H9 (cell line): Measurements from ENCODE around the gene TFAP2A. TPM values are rescaled to one million over a fixed set of nuclear protein-coding genes. Genes with fewer than 3 reads are reported as not detected.

ENCODE experiments used
- DNase-seq: peaks from one replicate; pipeline ENCODE4 v3.0.0-alpha.2; 2017
- H2AFZ ChIP-seq: one replicate; pipeline ENCODE4 v1.6.1; 2013; ENCODE audit warnings: mild to moderate bottlenecking, low read length, control low read depth, moderate library complexity
- H2AK5ac ChIP-seq: 2 replicates; pipeline ENCODE4 v1.6.1; 2013; ENCODE audit warnings: low read length, control low read depth, mixed read lengths; ENCODE audit not compliant: insufficient read length
- H2BK120ac ChIP-seq: one replicate; pipeline ENCODE4 v1.6.1; 2013; ENCODE audit warnings: low read depth, mild to moderate bottlenecking, low read length, control low read depth, inconsistent platforms; ENCODE audit not compliant: poor library complexity, severe bottlenecking
- H2BK12ac ChIP-seq: 2 replicates; pipeline ENCODE4 v1.6.1; 2013; ENCODE audit warnings: low read length, control low read depth, mixed read lengths, low read depth; ENCODE audit not compliant: insufficient read length
- H2BK15ac ChIP-seq: 2 replicates; pipeline ENCODE4 v1.6.1; 2013; ENCODE audit warnings: low read depth, low read length, control low read depth
- H2BK20ac ChIP-seq: one replicate; pipeline ENCODE4 v1.6.1; 2013; ENCODE audit warnings: low read depth, mild to moderate bottlenecking, low read length, control low read depth, inconsistent platforms; ENCODE audit not compliant: poor library complexity, severe bottlenecking
- H2BK5ac ChIP-seq: 2 replicates; pipeline ENCODE4 v1.6.1; 2013; ENCODE audit warnings: low read length, control low read depth, mixed read lengths; ENCODE audit not compliant: insufficient read length
- H3K14ac ChIP-seq: 2 replicates; pipeline ENCODE4 v1.6.1; 2013; ENCODE audit warnings: low read length, control low read depth; ENCODE audit not compliant: insufficient read depth
- H3K18ac ChIP-seq: 2 replicates; pipeline ENCODE4 v1.6.1; 2013; ENCODE audit warnings: low read depth, mild to moderate bottlenecking, mixed read lengths, low read length, control low read depth; ENCODE audit not compliant: insufficient read length
- H3K23ac ChIP-seq: 2 replicates; pipeline ENCODE4 v1.6.1; 2013; ENCODE audit warnings: low read length, control low read depth, mixed read lengths, low read depth; ENCODE audit not compliant: insufficient read length
- H3K23me2 ChIP-seq: 2 replicates; pipeline ENCODE4 v1.6.1; 2013; ENCODE audit warnings: low read depth, mild to moderate bottlenecking, mixed read lengths, low read length, control low read depth; ENCODE audit not compliant: insufficient read length, poor library complexity, severe bottlenecking
- H3K27ac ChIP-seq: 2 replicates; pipeline ENCODE4 v1.5.1; 2013; ENCODE audit warnings: low read length, control low read depth, mixed read lengths, low read depth; ENCODE audit not compliant: insufficient read length
- H3K27me3 ChIP-seq: 2 replicates; pipeline ENCODE4 v1.6.1; 2013; ENCODE audit warnings: low read length, control low read depth, inconsistent platforms; ENCODE audit not compliant: insufficient read depth
- H3K4ac ChIP-seq: 2 replicates; pipeline ENCODE4 v1.6.1; 2013; ENCODE audit warnings: low read depth, mild to moderate bottlenecking, control low read depth, inconsistent platforms, low read length, moderate library complexity
- H3K4me1 ChIP-seq: 2 replicates; pipeline ENCODE4 v1.6.1; 2013; ENCODE audit warnings: low read length, control low read depth, inconsistent platforms; ENCODE audit not compliant: insufficient read depth
- H3K4me2 ChIP-seq: 2 replicates; pipeline ENCODE4 v1.6.1; 2013; ENCODE audit warnings: low read length, control low read depth, mixed read lengths; ENCODE audit not compliant: insufficient read length, insufficient read depth
- H3K56ac ChIP-seq: 2 replicates; pipeline ENCODE4 v1.6.1; 2013; ENCODE audit warnings: low read depth, mild to moderate bottlenecking, mixed read lengths, low read length, control low read depth; ENCODE audit not compliant: insufficient read length
- H3K79me1 ChIP-seq: 2 replicates; pipeline ENCODE4 v1.6.1; 2013; ENCODE audit warnings: low read depth, mild to moderate bottlenecking, moderate library complexity, low read length, control low read depth, inconsistent platforms; ENCODE audit not compliant: insufficient read depth, poor library complexity, severe bottlenecking
- H3K79me2 ChIP-seq: 2 replicates; pipeline ENCODE4 v1.6.1; 2013; ENCODE audit warnings: low read length, control low read depth, inconsistent platforms; ENCODE audit not compliant: insufficient read depth
- H3K9ac ChIP-seq: 2 replicates; pipeline ENCODE4 v1.6.1; 2013; ENCODE audit warnings: low read length, control low read depth, mixed read lengths; ENCODE audit not compliant: insufficient read length; ENCODE audit errors: extremely low read depth
- H3K9me3 ChIP-seq: one replicate; pipeline ENCODE4 v1.6.1; 2013; ENCODE audit warnings: low read depth, low read length, inconsistent platforms; ENCODE audit not compliant: control insufficient read depth
- H3T11ph ChIP-seq: one replicate; pipeline ENCODE4 v1.6.1; 2013; ENCODE audit warnings: mild to moderate bottlenecking, low read length, control low read depth, inconsistent platforms
- H4K20me1 ChIP-seq: one replicate; pipeline ENCODE4 v1.6.1; 2013; ENCODE audit not compliant: control insufficient read depth, insufficient read length, insufficient read depth
- H4K5ac ChIP-seq: 2 replicates; pipeline ENCODE4 v1.6.1; 2013; ENCODE audit warnings: low read depth, mild to moderate bottlenecking, mixed read lengths, low read length, control low read depth; ENCODE audit not compliant: insufficient read length
- H4K8ac ChIP-seq: replicated peaks from 2 replicates; pipeline ENCODE4 v1.6.1; 2013; ENCODE audit warnings: low read length, control low read depth, mixed read lengths, low read depth; ENCODE audit not compliant: insufficient read length
- H4K91ac ChIP-seq: 2 replicates; pipeline ENCODE4 v1.6.1; 2013; ENCODE audit warnings: low read depth, mild to moderate bottlenecking, moderate library complexity, mixed read lengths, low read length, control low read depth; ENCODE audit not compliant: insufficient read length
- H3K27ac Mint-ChIP-seq, 3 experiments: 2 replicates in 2 of 3; 3 replicates in 1 of 3; pipeline ENCODE4 v1.8.0; 2020 to 2021; ENCODE audit warnings: mixed read lengths in 3 of 3, mild to moderate bottlenecking in 1 of 3, moderate library complexity in 1 of 3
- H3K27me3 Mint-ChIP-seq: 2 replicates; pipeline ENCODE4 v1.8.0; 2021; ENCODE audit warnings: low read depth, mild to moderate bottlenecking, moderate library complexity, mixed read lengths
- H3K36me3 Mint-ChIP-seq, 3 experiments: 2 replicates in 2 of 3; 3 replicates in 1 of 3; pipeline ENCODE4 v1.8.0; 2020 to 2021; ENCODE audit warnings: low read depth in 3 of 3, mixed read lengths in 3 of 3; ENCODE audit not compliant: insufficient read depth in 1 of 3
- H3K4me1 Mint-ChIP-seq, 2 experiments: 2 replicates each; pipeline ENCODE4 v1.8.0; 2020; ENCODE audit warnings: mixed read lengths in 2 of 2
- H3K4me3 Mint-ChIP-seq, 2 experiments: 2 replicates in 1 of 2; 3 replicates in 1 of 2; pipeline ENCODE4 v1.8.0; 2020 to 2021; ENCODE audit warnings: mild to moderate bottlenecking in 2 of 2, mixed read lengths in 2 of 2, moderate library complexity in 1 of 2
- H3K9me3 Mint-ChIP-seq, 2 experiments: 2 replicates in 1 of 2; 3 replicates in 1 of 2; pipeline ENCODE4 v1.8.0; 2020; ENCODE audit warnings: mild to moderate bottlenecking in 2 of 2, mixed read lengths in 2 of 2, moderate library complexity in 1 of 2
- CTCF ChIP-seq: fragments of 200-600 bp; sonication (generic); conservative IDR thresholded peaks from 3 replicates; pipeline ENCODE4 v1.8.0; 2021; ENCODE audit warnings: antibody characterized with exemption, mild to moderate bottlenecking
- WGBS: extraction: QIAGEN DNeasy Blood & Tissue Kit; methylation state at CpG from one replicate; pipeline ENCODE4 v1.1.7; 2013; ENCODE audit warnings: missing lambda C conversion rate, low lambda C conversion rate, mixed read lengths; ENCODE audit not compliant: insufficient read length; ENCODE audit errors: extremely low coverage; 5-methylcytosine and 5-hydroxymethylcytosine counted together
- total RNA-seq: library from RNA; stranded (reverse); gene quantifications from 2 replicates; pipeline ENCODE4 v1.2.1, GENCODE V29; 2021

TFAP2A gene
- total RNA-seq, 1 experiment from 2014 or later: 2.6 TPM

GRCh38 chr6:10412461-10413261, 2.2 kb downstream of the TFAP2A start:
- no peaks in the 10 kb centered on the region for H3K79me1 ChIP-seq
- H3K4ac ChIP-seq: no peak overlapping the region
- peaks cover 99% of the 10 kb centered on the region for H3K27me3 Mint-ChIP-seq
- H4K8ac ChIP-seq: no peak overlapping the region
- no peaks in the 10 kb centered on the region for H4K20me1 ChIP-seq
- no peak overlapping the region for H3K9ac ChIP-seq
- no peak overlapping the region for H3K23ac ChIP-seq
- peak overlapping the region; percentile 54 to 84 for H3K4me3 Mint-ChIP-seq
- no peak overlapping the region for H3K27ac Mint-ChIP-seq
- H3K79me2 ChIP-seq: no peaks in the 10 kb centered on the region
- H3K14ac ChIP-seq: no peak overlapping the region
- no peak overlapping the region for H2BK12ac ChIP-seq
- H3K27me3 ChIP-seq: peaks cover 79% of the 10 kb centered on the region
- H3K9me3 Mint-ChIP-seq: peaks cover 2 to 6% of the 10 kb centered on the region in 2 experiments; a peak in 2 of 5 replicates
- no peak overlapping the region for H4K5ac ChIP-seq
- H3K27ac ChIP-seq: no peak overlapping the region
- H3K4me2 ChIP-seq: peak overlapping the region; percentile 39
- no CpG with 5 or more reads among the region's 82 CpGs for WGBS
- no peaks in the 10 kb centered on the region for H3K9me3 ChIP-seq
- no peak overlapping the region for H4K91ac ChIP-seq
- H3K23me2 ChIP-seq: peaks cover 16% of the 10 kb centered on the region
- H3K56ac ChIP-seq: no peak overlapping the region
- no peak overlapping the region for H3K18ac ChIP-seq
- H2BK15ac ChIP-seq: no peak overlapping the region
- DNase-seq: peak; percentile 86
- H2BK5ac ChIP-seq: no peak overlapping the region
- H2AK5ac ChIP-seq: no peak overlapping the region
- no peak; the same call in 1 of the 3 replicates for TF ChIP-seq CTCF
- H2AFZ ChIP-seq: no peak overlapping the region
- H2BK120ac ChIP-seq: no peak overlapping the region
- H3T11ph ChIP-seq: no peak overlapping the region
- H3K36me3 Mint-ChIP-seq: peaks cover 0 to 4% (median 0%) of the 10 kb centered on the region in 3 experiments; a peak in 1 of 7 replicates
- H3K4me1 Mint-ChIP-seq: peaks cover 59 to 83% of the 10 kb centered on the region in 2 experiments
- no peak overlapping the region for H2BK20ac ChIP-seq
- H3K4me1 ChIP-seq: peaks cover 3% of the 10 kb centered on the region; the same call in 1 of the 2 replicates
